GM12875 (cell line): ENCODE results near the gene MPC2.

Experiments used
- H3K4me3 ChIP-seq: one replicate; pipeline ENCODE4 v1.5.1; 2011; ENCODE audit warnings: low read depth, low read length, control low read depth
- CTCF ChIP-seq: IDR thresholded peaks from 2 replicates; pipeline ENCODE4 v1.5.1; 2011; ENCODE audit warnings: low read depth, mild to moderate bottlenecking, control low read depth, inconsistent platforms, low read length, moderate library complexity, borderline replicate concordance; ENCODE audit not compliant: insufficient read depth

The MPC2 gene

GRCh38 chr1:167968569-167968968 lies 31.7 kb upstream of the MPC2 start:
- TF ChIP-seq CTCF: no peak
- no peak overlapping the region for H3K4me3 ChIP-seq

- no peak overlapping the region for H3K4me3 ChIP-seq
- no peak for TF ChIP-seq CTCF
These were observed 29.2 kb upstream of the MPC2 start for GRCh38 chr1:167966050-167966449.

- H3K4me3 ChIP-seq: no peak overlapping the region
- no peak for TF ChIP-seq CTCF
These were observed 27.8 kb upstream of the MPC2 start for GRCh38 chr1:167964646-167965045.

- no peak for TF ChIP-seq CTCF
These were observed 20.8 kb upstream of the MPC2 start for GRCh38 chr1:167957710-167958109.

GRCh38 chr1:167955915-167956314 lies 19.0 kb upstream of the MPC2 start:
- TF ChIP-seq CTCF: no peak
- no peak overlapping the region for H3K4me3 ChIP-seq

More at GRCh38 chr1:167957710-167958109, 20.8 kb upstream of the MPC2 start:
- no peak overlapping the region for H3K4me3 ChIP-seq

GRCh38 chr1:167950569-167950968 lies 13.7 kb upstream of the MPC2 start:
- no peak for TF ChIP-seq CTCF
- no peak overlapping the region for H3K4me3 ChIP-seq

- no peak for TF ChIP-seq CTCF
These were observed 12.9 kb upstream of the MPC2 start for GRCh38 chr1:167949785-167950184.

More at GRCh38 chr1:167949785-167950184, 12.9 kb upstream of the MPC2 start:
- no peak overlapping the region for H3K4me3 ChIP-seq
